Measurements from ENCODE around the gene PKD1.
A peak's percentile ranks its signal among the peaks of the same experiment; 100 is the strongest.

The PKD1 gene

DNA sequence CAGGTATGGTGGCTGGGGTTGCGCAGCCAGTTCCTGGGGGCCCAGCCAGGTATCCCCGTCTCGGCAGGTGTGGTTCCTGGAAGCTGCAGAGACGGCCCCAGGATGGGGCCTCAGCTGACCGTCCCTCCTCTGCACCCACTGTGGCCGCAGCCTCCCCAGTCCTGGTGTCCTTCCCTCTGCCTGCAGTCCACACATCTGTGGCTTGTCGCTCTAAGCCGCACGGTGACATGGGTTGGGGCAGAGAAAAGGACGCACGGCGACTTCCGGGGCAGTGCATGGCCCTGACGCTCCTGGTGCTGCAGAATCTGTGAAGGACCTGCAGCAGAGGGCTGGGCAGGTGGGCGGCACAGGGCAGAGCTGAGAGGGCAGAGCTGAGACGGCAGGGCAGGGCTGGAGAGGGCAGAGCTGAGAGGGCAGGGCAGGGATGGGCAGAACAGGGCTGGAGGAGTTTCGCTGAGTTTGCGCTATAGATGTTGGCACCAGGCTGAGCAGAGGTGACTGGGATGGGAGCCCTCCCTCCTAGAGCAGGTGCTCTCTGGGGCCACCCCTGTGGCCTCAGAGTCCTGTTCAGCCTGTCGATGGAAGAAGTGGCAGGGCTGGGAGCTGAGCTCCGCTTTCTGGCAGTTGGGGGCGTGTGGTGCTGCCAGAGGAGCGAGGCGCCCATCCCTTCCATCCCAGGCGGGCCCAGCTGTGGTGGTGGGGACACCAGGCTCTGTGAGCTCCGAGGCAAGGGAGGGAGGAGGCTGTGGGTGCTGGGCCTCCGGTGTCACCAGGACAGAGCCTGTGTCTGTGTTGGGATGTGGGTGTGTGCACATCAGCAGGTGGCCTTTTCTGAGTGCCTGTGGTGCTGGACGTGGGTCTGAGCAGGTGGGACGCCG, 64.9 kb downstream of the PKD1 start:
- DNase-seq = no peak

DNA sequence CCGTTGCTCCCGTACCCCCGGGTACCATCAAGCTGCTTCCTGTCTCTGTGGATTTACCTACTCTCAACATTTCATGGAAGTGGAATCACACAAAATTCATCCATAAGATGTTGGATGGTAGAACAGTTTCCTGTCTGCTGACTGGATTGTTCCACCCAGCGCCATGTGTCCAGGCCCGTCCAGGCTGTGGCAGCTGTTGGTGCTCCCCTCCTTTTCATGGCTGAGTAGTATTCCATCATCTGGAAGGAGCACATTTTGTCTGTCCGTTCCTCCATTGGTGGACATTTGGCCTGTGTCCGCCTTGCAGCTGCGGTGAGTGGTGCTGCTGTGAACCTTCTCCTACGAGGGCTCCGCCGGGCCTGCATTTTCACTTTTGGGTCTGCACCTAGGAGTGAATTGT, 69.6 kb downstream of the PKD1 start:
- DNase-seq = no peak

DNA sequence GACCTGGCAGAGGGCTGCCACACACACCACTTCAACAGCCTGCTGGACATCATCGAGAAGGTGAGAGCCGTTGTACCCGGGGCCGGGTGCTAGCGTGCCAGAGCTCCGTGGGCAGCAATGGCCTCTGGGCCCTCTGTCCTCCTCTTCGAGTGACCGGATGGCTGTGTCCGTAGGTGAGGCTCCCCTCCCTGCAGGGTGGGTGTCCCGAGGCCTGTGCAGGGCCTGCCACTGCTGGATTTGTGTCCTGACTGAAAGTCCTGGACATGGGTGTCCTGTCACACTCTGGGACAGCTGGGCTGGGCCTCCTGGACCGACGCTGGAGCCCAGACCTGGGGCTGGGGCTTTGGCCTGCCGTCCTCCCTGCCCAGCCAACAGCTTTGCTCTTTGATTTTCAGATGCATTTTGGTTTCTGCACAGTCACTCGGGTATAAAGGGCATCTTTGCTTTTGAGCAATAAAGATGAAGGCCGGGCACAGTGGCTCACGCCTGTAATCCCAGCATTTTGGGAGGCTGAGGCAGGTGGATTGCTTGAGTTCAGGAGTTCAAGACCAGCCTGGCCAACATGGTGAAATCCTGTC, 71.2 kb downstream of the PKD1 start:
- DNase-seq = no peak

DNA sequence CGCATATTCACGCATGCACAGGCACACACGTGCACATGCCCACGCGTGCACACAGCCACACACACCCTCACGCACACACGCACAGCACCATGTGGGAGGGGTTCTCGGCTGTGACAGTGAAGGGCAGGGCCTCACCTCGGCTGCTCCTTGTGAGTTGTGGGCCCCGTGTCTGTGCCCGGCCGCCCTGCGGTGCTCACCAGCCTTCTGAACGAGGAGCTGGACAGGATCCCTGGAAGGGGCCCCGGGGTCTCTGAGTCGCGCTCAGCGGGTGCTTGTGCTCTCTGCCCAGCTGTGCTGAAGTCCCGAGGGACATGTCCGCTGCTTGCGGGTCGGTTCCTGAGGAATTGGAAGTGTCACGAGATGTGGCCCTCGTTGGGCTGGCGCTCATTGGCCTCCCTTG, 71.8 kb downstream of the PKD1 start:
- DNase-seq = no peak

GRCh38 chr16:2062801-2063200, 72.9 kb downstream of the PKD1 start:
- DNase-seq = no peak

DNA sequence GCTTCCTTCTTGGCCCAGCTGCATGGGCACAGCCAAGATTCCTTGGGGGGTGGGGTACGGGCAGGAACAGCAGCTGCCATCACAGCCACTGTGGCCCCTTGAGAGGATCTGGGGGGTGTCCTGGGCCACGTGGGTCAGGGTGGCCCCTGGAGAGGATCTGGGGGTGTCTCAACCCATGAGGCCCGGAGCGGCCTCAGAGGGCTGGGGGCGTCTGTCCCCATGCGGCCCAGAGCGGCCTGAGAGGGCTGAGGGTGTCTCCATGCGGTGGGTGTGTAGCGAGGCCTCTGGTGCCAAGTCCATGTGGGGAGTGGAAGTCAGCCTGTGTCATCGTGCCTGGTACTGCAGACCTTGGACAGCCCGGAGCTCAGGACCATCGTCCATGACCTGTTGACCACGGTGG, 74.2 kb downstream of the PKD1 start:
- no peak for DNase-seq

DNA sequence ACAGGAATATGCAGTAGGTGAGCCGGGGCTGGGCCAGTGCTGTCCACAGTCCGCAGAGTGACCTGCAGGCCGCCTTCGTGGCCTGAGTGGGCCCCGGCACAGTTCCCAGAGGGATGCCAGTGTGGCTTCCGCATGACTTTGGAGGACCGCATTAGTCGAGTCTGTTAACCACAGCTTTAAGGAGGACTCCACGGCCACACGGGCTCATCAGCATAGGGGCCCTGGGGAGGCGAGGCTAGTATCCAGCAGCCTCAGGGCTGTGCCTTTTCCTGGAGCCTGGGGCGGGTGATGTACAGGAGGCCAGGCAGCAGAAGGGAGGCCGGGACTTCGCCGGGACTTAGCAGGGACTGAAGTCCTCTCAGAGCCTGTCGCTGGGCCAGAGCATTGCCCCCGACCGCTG, 74.7 kb downstream of the PKD1 start:
- DNase-seq = no peak

DNA sequence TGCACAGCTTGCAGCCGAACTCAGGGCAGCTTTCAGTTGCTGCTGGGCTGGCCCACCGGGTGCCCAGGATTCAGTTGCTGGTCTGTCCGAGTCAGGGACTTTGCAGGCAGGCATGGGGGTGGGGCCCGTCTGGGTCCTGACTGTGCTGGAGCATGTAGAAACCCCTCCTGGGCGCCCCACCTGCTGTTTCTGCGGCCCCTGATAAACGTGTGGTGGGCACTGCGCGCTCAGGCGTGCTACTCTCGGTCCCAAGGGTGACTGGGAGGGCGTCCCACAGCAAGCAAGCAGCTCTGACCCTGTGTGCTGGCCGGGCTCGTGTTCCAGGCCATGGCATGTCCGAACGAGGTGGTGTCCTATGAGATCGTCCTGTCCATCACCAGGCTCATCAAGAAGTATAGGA, 75.4 kb downstream of the PKD1 start:
- no peak for DNase-seq

DNA sequence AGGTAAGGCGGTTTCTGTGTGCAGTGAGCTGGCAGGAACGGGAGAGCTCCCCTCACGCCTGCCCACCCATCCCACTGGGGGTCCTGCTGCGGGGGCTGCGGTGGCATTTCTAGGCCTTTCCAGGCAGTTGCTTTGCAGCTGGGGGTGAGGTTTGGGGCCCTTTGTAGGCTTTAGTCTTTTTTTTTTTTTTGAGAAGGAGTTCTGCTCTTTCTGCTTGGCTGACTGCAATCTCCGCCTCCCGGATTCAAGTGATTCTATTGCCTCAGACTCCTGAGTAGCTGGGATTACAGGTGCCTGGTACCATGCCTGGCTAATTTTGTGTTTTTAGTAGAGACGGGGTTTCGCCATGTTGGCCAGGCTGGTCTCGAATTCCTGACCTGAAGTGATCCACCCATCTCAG, 76.8 kb downstream of the PKD1 start:
- no peak for DNase-seq

- DNase-seq = no peak
Measured at GRCh38 chr16:2058420-2058819, 77.3 kb downstream of the PKD1 start.

GRCh38 chr16:2057438-2057837, 78.3 kb downstream of the PKD1 start:
- DNase-seq = no peak

GRCh38 chr16:2056681-2057407, 78.9 kb downstream of the PKD1 start:
- DNase-seq = no peak

GRCh38 chr16:2056077-2056476, 79.6 kb downstream of the PKD1 start:
- DNase-seq = no peak

- no peak for DNase-seq
Measured at GRCh38 chr16:2054543-2055245, 81.0 kb downstream of the PKD1 start.

GRCh38 chr16:2053897-2054296, 81.8 kb downstream of the PKD1 start:
- no peak for DNase-seq

DNA sequence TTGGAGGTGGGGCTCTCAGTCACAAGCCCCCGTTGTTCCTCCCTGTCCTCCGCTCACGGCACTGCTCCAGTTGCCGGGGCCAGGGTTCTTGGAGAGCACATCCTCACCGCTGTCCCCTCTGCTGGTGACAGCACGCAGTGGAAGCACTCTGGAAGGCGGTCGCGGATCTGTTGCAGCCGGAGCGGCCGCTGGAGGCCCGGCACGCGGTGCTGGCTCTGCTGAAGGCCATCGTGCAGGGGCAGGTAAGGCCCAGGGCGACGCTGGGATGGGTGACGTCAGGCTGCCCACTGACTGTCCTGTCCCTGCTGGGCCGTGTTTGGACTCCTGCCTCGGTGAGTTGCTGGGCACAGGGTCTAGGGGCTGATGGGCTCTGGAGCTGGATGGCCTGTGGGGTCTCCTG, 82.5 kb downstream of the PKD1 start:
- DNase-seq = no peak

- DNase-seq = no peak
Measured at GRCh38 chr16:2048116-2048543, 87.6 kb downstream of the PKD1 start.

- peak; percentile 78 for DNase-seq
Measured at GRCh38 chr16:2047330-2048115, 88.2 kb downstream of the PKD1 start, which contains the start of the genes NTHL1 and TSC2. TSS of gene NTHL1 (minus strand) at chr16:2047834. CDS start at chr16:2047823, 11 bp downstream. TSS of gene TSC2 (plus strand) at chr16:2047985. CDS start at chr16:2048616, 631 bp downstream.

GRCh38 chr16:2046893-2047329, 88.8 kb downstream of the PKD1 start:
- no peak for DNase-seq

DNA sequence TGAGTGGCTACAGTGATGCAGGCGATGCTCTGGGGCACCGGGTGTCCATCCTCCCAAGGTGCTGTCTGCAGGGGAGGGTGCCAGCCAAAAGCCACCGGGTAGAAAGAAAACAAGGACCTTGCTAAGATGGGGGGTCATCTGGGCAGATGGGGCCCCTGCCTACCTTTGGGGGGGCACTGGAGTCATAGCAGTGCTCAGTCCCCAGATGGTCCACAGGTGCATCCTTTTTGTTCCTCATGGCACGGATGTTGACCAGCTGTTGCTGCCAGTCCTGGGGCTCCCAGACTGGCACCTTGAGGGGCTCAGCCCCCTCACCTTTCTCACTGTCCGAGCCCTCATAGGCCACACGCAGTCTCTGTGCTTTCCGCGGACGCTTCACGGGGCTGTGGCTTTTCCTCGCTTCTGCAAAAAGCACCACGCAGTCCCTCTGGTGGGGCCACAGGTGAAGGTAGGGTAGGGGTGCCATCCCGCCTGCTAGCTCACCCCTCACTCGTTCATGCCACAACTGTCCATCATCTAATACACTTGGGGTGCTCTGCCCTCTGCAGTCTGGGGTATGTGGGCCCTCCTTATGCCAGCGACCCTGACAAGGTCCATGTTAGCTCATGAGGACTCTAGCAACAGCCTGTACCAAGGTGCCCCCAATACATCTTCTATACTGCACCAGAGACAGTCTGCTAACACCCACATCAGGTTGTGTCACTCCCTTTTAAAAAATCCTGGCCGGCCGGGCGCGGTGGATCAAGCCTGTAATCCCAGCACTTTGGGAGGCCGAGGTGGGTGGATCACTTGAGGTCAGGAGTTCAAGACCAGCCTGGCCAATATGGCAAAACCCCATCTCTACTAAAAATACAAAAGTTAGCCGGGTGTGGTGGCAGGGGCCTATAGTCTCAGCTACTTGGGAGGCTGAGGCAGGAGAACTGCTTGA, 89.5 kb downstream of the PKD1 start:
- no peak for DNase-seq

- DNase-seq = no peak
Measured at GRCh38 chr16:2044541-2044940, 91.2 kb downstream of the PKD1 start.
